ENCODE data around the gene AKAP11.
A peak's percentile ranks its signal among the peaks of the same experiment; 100 is the strongest.

Gene AKAP11

DNA sequence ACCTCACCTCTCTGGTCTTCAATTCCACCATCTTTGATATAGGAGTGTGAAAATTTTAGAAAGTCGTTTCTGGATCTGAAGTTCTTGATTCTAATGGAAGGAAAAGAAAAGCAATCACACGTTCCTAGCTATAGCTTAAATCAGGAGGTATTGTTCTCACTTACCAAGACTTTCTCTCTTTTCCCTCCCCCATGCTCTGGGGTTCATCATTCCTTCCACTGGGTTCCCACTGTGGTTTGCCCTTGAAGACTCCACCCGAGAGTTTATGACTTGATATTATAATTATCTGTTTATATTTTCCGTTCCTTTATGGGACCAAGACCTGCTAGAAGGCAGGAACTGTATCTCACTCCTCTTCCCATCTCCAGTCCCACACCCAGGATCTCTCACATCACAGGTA is 76.6 kb downstream of the AKAP11 start:
- no peak for DNase-seq

DNA sequence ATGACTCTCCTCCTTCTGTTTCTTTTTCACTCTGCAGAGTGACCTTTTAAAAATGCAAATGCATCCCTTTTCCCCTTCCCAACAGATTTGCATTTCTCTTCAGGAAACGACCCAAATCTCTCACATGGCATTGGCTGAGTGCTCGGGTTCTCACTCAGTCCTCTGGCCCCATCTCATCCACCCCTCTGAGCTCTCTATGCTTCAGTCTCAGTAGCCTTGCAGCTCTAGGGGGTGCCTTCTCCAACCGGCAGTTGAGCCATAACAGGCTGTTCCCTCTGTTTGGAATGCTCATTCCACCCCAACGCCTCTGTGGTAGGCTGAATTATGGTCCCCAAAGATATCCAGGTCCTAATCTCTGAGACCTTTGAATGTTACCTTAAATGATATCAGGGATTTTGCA is 78.2 kb downstream of the AKAP11 start:
- no peak for DNase-seq

DNA sequence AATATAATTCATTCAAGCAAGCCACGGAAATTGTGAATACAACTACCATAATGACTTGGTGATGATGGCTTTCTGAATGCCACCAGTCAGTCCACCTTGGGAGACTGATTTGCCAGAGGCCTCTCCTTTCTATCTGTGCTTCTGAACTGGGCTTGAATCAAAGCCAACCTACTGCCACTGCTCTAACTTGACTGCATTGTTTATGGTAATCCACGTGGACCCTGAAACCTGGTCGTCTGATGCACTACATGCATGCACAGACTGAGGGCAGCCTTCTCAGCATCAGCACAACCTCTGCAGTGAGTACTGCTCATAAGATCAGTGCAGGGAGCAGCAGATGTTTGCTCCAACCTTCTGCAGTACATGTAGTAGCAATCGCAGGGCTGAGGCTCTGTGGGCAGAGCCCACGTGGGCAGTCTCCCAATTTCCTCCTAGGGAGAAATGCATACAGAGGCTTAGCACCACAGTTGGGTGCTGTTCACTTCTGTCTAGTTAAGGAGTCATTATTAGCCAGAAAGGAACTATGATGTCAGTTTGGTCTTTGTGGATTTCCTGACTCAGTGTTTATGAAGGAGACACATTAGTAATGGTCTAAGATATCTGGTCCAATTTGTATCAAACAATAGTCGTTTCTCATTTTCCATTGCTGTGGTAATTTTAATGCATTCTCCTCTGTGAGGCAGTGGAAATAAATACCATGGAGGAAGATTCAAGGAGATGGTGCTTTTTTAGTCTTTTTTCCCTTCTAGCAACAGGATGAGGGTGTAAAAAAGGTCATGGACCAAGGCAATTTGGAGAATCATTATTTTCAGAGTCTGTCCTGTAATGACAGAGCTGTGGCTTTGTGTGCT is 82.5 kb downstream of the AKAP11 start:
- peak; percentile 13 to 71 (median 28) for DNase-seq

DNA sequence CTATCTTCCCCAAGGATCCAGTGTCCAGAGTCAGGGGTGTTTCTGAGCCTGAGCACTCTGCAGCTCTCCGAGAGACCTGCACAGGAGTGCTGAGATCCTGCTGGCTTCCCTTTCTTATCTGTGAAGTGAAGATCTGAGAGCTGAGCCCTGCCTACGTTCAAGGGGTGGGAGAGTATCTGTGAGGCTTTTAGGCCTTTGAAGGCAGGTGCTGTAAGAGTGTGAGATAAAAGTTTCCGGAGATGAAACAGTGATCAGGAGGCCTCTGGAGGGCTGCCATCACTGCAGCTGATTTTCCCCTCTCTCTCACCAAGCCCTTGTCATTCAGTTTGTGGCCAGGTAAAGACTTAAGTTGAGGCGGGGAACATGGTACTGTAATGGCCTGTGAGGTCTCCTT is 83.1 kb downstream of the AKAP11 start:
- no peak for DNase-seq

DNA sequence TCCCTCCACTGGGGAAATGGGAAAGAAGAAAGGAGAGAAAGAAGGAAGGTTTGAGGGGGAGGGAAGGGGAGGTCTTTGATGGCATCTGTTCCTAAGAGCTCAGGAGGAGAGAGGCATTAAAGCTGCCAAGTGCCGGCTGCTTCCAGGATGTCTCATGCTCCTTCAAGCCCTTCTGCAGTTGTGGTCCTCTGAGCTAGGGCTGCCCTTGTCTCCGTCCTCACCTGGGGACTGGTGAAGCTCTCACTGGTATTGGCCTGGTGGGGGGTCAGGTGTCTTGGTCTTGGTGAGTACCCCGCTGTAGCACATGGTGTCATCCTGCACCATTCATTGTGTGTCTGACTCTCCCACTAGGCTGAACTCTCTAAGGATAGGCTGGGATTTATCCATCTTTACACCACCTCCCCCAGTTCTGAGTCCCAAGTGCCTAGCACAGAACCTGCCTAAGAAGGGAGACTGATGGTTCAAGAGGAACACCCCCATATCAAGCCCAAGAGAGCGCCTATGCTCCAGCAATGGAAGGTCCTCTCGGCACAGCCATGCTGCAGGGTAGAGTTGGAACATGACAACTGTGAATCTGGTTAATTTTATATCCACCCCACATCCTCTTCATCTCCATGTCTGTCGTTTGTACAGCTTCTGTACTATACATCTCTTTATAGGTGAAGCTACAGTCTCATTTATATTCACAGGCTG is 83.7 kb downstream of the AKAP11 start:
- no peak for DNase-seq

DNA sequence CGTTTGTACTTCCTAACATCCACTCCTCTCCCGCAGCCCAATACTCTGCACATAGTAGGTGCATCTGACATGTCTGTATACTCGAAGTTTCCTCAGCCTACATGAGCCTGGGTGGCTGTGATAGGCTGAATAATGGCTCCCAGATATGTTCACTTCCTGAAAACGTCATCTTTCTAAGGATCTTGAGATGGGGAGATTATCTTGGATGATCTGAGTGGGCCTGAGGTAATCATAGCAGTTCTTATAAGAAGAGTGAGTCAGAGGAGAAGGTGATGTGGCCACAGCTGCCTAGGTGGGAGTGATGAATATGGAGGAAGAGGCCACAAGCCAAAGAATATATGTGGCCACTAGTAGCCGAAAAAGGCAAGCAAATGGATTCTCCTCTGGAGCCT is 84.2 kb downstream of the AKAP11 start:
- no peak for DNase-seq

DNA sequence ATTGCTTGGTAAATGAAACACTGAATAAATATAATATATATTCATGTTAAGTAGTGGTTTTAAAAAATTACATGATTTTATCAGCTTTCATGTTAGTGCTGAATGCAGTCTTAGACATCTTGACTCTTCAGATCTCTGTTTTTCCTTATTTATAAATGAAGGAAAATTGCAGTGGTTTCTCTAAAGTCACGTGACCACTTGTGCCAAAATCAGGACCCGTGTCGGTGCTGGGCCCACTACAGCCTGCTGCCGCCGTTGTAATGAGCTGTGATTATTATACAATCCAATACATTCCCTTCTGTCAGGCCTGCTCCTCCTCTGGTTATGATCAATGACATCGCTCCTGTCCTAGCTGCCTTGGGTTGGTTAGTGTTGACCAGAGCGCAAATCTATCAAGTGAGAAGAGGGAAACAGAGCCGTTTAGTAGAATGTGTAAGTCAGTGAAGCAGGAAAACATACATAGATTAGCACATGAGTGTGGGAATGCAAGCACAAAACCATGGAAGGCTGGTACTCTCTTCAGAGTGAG is 88.2 kb downstream of the AKAP11 start:
- no peak for DNase-seq

DNA sequence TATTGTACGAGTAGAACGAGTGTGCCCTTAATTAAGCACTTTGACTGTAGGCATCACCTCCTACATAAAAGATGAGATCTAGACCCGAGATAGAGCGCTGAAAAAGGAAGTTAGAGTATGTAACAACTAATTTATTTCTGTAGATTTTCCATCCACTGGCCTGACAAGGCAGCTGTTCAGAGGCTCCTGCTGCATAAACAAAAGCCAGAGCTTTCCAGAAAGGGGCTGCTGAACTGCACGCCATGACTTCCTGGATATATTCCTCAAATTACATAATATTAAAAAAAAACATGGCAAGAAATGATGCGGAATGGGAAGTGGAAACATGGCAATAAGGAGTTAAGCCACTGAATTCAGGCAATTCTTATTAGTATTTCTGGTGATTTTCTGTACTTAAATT is 89.7 kb downstream of the AKAP11 start:
- DNase-seq, result no peak

DNA sequence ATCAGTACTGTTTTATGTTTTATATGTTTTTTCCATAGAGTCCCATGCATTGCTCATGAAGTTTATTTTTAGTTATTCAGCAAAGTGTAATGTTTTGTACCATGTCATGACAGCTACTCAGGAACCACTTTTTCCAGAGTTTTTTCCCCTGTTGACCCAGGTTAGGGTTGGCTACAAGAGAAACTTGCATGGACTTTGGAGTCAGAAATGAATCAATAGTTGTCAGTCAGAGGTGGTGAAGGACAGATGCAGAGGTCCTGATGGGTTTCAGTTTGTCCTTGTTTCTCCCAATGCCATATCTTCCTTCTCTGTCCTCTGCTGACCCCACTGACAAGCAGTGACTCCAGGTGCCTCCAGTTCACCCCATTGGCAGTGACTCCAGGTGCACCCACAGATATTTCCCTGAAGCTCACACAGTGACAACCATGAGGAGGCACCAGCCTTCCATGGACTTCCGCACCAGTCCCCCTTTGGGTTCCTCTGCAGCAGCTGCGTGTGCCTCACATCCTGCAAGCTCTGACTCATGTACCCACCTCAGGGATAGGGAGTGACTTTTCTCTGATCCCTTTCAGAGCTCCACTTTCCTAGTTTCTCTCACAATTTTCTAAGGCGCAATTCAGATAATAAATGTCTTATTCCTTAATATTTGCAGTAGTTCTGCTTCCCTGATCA is 92.1 kb downstream of the AKAP11 start:
- no peak for DNase-seq

DNA sequence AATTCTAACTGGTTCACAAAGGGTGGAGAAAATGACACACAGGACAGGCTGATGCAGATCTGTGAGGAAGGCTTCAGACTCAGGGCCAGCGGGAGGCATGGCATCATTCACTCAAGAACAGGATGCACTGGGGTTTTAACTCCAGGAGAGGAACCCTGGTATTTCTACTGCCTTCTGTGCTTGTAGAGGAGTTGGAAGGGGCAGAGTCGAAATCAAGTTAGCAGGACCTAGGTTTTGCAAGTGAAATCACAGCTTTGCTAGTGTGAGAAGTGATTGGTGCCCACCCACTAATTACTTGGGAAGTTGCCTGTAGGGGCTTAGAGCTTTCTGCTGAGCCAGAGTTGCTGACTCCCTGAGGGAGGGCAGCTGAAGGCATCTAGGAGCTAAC is 92.7 kb downstream of the AKAP11 start:
- DNase-seq, result no peak

DNA sequence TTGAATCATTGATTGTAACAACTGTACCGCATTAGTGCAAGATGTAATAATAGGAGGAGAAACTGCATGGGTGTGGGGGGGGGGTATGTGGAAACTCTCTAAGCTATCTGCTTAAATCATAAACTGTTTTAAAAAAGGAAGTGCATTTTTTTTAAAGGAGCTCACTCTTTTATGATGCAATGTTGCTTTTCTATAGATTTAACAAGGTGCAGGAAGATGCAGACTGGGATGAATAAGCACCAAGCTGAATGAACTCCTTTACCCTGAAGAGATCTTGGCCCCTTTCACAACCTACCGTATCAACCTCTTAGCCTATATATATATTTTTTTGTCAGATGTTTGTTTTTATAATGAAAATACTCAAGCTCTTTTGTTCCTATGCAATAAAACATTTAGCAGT is 95.9 kb downstream of the AKAP11 start:
- DNase-seq, result peak; percentile 22 to 55 (median 51)

DNA sequence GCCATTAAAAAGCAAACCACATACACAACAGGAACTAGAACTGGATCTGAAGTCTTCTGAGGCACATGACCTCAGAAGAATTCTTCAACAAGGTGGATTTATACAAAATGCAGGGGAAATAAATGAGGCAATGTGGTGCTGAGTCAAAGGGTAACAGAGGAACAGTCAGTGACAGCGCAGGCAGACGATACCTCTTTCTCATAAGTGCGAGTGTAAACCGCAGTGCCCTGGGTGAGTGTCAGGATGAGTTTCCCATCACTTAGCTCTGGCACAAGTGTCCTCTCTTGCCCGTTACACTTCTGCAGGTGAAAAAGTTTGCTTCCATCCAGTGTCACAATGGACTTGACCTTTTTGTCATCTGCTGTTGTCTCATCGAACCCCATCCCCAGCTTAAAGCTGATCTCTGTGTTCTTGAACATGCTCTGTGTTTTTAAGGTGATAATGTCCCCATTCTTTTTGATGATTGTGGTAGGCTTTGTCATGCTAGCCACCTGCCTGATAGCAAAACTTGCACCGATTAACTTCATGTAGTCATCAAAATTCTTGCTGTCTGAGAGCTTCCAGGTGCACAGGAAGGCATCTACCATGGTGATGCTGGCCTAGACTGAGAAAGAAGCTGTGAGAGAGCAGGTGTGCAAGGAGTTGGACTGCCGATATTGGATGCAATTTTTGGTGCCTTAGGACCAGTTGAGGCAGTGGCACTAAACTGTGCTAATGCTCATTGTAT is 97.3 kb downstream of the AKAP11 start:
- no peak for DNase-seq

DNA sequence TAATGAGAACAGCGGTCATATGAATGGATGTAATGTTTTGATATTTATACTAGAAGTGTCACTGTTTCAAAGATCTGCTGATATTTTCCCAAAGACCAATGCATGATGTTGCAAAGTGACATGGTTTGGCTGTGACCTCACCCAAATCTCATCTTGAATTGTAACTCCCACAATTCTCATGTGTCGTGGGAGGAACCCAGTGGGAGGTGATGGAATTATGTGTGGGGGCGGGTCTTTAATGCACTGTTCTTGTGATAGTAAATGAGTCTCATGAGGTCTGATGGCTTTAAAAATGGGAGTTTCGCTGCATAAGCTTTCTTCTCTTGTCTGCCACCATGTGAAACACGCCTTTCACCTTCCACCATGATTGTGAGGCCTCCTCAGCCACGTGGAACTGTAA is 98.3 kb downstream of the AKAP11 start:
- peak in 1 of 3 donors; percentile 4 for DNase-seq
